ENCODE results near the gene TRIM29. TPM values are rescaled to one million over a fixed set of nuclear protein-coding genes. Genes with fewer than 3 reads are reported as not detected.

Gene TRIM29
- polyA plus RNA-seq, 3 donors from 2014 or later: not detected

GRCh38 chr11:120073196-120073595, 64.7 kb downstream of the TRIM29 start:
- Mint-ChIP-seq H3K36me3 (no peaks in the 10 kb centered on the region), H3K4me1 (no peaks in the 10 kb centered on the region), H3K27me3 (ENCODE audit: low read depth in 3 of 3) (peaks cover 5 to 16% (median 8%) of the 10 kb centered on the region in 3 donors)

GRCh38 chr11:120068114-120068573, 69.8 kb downstream of the TRIM29 start:
- H3K27me3 Mint-ChIP-seq (ENCODE audit: low read depth in 3 of 3): peaks cover 4 to 17% (median 7%) of the 10 kb centered on the region in 3 donors
- H3K36me3 Mint-ChIP-seq: no peaks in the 10 kb centered on the region
- no peak for DNase-seq
- H3K27ac Mint-ChIP-seq: no peak overlapping the region
- no peak overlapping the region for H3K4me3 Mint-ChIP-seq
- H3K9me3 Mint-ChIP-seq: no peaks in the 10 kb centered on the region
- no peaks in the 10 kb centered on the region for H3K4me1 Mint-ChIP-seq

More at GRCh38 chr11:120073196-120073595, 64.7 kb downstream of the TRIM29 start:
- H3K4me3 Mint-ChIP-seq: no peak overlapping the region
- H3K27ac Mint-ChIP-seq: no peak overlapping the region
- no peaks in the 10 kb centered on the region for H3K9me3 Mint-ChIP-seq
- no peak for DNase-seq

GRCh38 chr11:120067438-120068113, 70.3 kb downstream of the TRIM29 start:
- Mint-ChIP-seq H3K27me3 (ENCODE audit: low read depth in 3 of 3) (peaks cover 2 to 19% (median 7%) of the 10 kb centered on the region in 3 donors), H3K36me3 (no peaks in the 10 kb centered on the region), H3K4me3 (no peak overlapping the region), H3K4me1 (no peaks in the 10 kb centered on the region), H3K9me3 (no peaks in the 10 kb centered on the region), H3K27ac (no peak overlapping the region)
- DNase-seq: no peak

- no peaks in the 10 kb centered on the region for H3K9me3 Mint-ChIP-seq
- H3K27me3 Mint-ChIP-seq (ENCODE audit: low read depth in 3 of 3): peaks cover 2 to 19% (median 7%) of the 10 kb centered on the region in 3 donors
- no peak overlapping the region for H3K27ac Mint-ChIP-seq
- no peaks in the 10 kb centered on the region for H3K4me1 Mint-ChIP-seq
- H3K4me3 Mint-ChIP-seq: no peak overlapping the region
- no peak for DNase-seq
- H3K36me3 Mint-ChIP-seq: no peaks in the 10 kb centered on the region
These were observed 71.0 kb downstream of the TRIM29 start for GRCh38 chr11:120066738-120067437.

GRCh38 chr11:120065876-120066275, 72.0 kb downstream of the TRIM29 start:
- no peaks in the 10 kb centered on the region for H3K36me3 Mint-ChIP-seq
- H3K4me1 Mint-ChIP-seq: no peaks in the 10 kb centered on the region
- peaks cover 2 to 19% (median 9%) of the 10 kb centered on the region in 3 donors for H3K27me3 Mint-ChIP-seq (ENCODE audit: low read depth in 3 of 3)
- no peaks in the 10 kb centered on the region for H3K9me3 Mint-ChIP-seq
- DNase-seq: no peak
- no peak overlapping the region for H3K27ac Mint-ChIP-seq
- no peak overlapping the region for H3K4me3 Mint-ChIP-seq

- Mint-ChIP-seq H3K4me3 (no peak overlapping the region), H3K9me3 (no peaks in the 10 kb centered on the region), H3K27me3 (ENCODE audit: low read depth in 3 of 3) (peaks cover 2 to 19% (median 9%) of the 10 kb centered on the region in 3 donors), H3K4me1 (no peaks in the 10 kb centered on the region), H3K36me3 (no peaks in the 10 kb centered on the region), H3K27ac (no peak overlapping the region)
- no peak for DNase-seq
These were observed 72.7 kb downstream of the TRIM29 start for GRCh38 chr11:120065176-120065575.

- Mint-ChIP-seq H3K4me1 (no peaks in the 10 kb centered on the region), H3K4me3 (no peak overlapping the region), H3K9me3 (no peaks in the 10 kb centered on the region), H3K27ac (no peak overlapping the region), H3K36me3 (no peaks in the 10 kb centered on the region), H3K27me3 (ENCODE audit: low read depth in 3 of 3) (peaks cover 2 to 16% (median 9%) of the 10 kb centered on the region in 3 donors)
- DNase-seq: no peak
These were observed 73.6 kb downstream of the TRIM29 start for GRCh38 chr11:120064341-120064740.

- H3K27me3 Mint-ChIP-seq (ENCODE audit: low read depth in 3 of 3): peaks cover 2 to 13% (median 9%) of the 10 kb centered on the region in 3 donors
- H3K36me3 Mint-ChIP-seq: no peaks in the 10 kb centered on the region
- no peaks in the 10 kb centered on the region for H3K9me3 Mint-ChIP-seq
- no peak overlapping the region for H3K27ac Mint-ChIP-seq
- no peak for DNase-seq
- no peaks in the 10 kb centered on the region for H3K4me1 Mint-ChIP-seq
- no peak overlapping the region for H3K4me3 Mint-ChIP-seq
These were observed 74.1 kb downstream of the TRIM29 start for GRCh38 chr11:120063686-120064340.

GRCh38 chr11:120062561-120062930, 75.4 kb downstream of the TRIM29 start:
- Mint-ChIP-seq H3K9me3 (no peaks in the 10 kb centered on the region), H3K4me3 (no peak overlapping the region), H3K27me3 (ENCODE audit: low read depth in 3 of 3) (peaks cover 4 to 8% (median 7%) of the 10 kb centered on the region in 3 donors), H3K36me3 (no peaks in the 10 kb centered on the region), H3K27ac (no peak overlapping the region), H3K4me1 (no peaks in the 10 kb centered on the region)
- no peak for DNase-seq

GRCh38 chr11:120061761-120062560, 76.0 kb downstream of the TRIM29 start:
- no peaks in the 10 kb centered on the region for H3K36me3 Mint-ChIP-seq
- no peaks in the 10 kb centered on the region for H3K4me1 Mint-ChIP-seq
- H3K27ac Mint-ChIP-seq: no peak overlapping the region
- H3K9me3 Mint-ChIP-seq: no peaks in the 10 kb centered on the region
- H3K4me3 Mint-ChIP-seq: no peak overlapping the region
- no peak for DNase-seq
- peaks cover 4 to 8% (median 6%) of the 10 kb centered on the region in 3 donors for H3K27me3 Mint-ChIP-seq (ENCODE audit: low read depth in 3 of 3)

Other genes starting within 250 kb of the TRIM29 start
- 1 to 10 TPM; 1.9 to 2.5 (median 2.4) TPM for gene OAF, start 72.9 kb upstream of the TRIM29 start, polyA plus RNA-seq
- gene POU2F3, start 102.0 kb upstream of the TRIM29 start, polyA plus RNA-seq: not detected
- not detected for gene TLCD5, start 187.2 kb upstream of the TRIM29 start, polyA plus RNA-seq
- gene ARHGEF12, start 198.3 kb upstream of the TRIM29 start, polyA plus RNA-seq: 10 to 100 TPM in 1 of 3 donors, 1 to 10 TPM in 2; 1.1 to 12.2 (median 6.7) TPM